Measurements from ENCODE around the gene CCDC171.

- TF ChIP-seq EZH2 (IDR thresholded peaks at IDR 0.05; ENCODE audit: insufficient read depth, low read length), result no peak
- TF ChIP-seq CTCF (IDR thresholded peaks at IDR 0.05; ENCODE audit: insufficient read depth, low read depth, low read length), result no peak
Observed at GRCh38 chr9:15867988-15868387, 315.1 kb downstream of the CCDC171 start.

Data from astrocyte (in vitro differentiated cells and primary cell).